Panc1 (cell line): ENCODE measurements around the gene LTF.
"Not testable (repeated sequence)": the region's sequence is repeated elsewhere in the genome, so short reads cannot be mapped to it uniquely, and the experiment has no call there.

Source experiments
- CTCF ChIP-seq: fragments of 450-650 bp; IDR thresholded peaks from 2 replicates; pipeline ENCODE4 v1.5.1; 2017; ENCODE audit warnings: mild to moderate bottlenecking
- POLR2AphosphoS5 ChIP-seq: IDR thresholded peaks from 2 replicates; pipeline ENCODE4 v1.6.1; 2012; ENCODE audit warnings: mild to moderate bottlenecking, low read depth, low read length, moderate library complexity
- REST ChIP-seq, 2 experiments: IDR thresholded peaks; 2 replicates each; pipeline ENCODE4 v1.6.1; 2011 to 2012; ENCODE audit warnings: low read depth in 2 of 2, control low read depth in 1 of 2, low read length in 1 of 2, mild to moderate bottlenecking in 1 of 2, moderate library complexity in 1 of 2; ENCODE audit not compliant: insufficient read depth in 1 of 2
- SIN3A ChIP-seq: IDR thresholded peaks from 2 replicates; pipeline ENCODE4 v1.6.1; 2012; ENCODE audit warnings: low read depth, mild to moderate bottlenecking, low read length, moderate library complexity, borderline replicate concordance; ENCODE audit not compliant: insufficient read depth

GRCh38 chr3:46388847-46389246 is 75.9 kb downstream of the LTF start:
- not testable (repeated sequence) for TF ChIP-seq CTCF; POLR2AphosphoS5; REST (IDR thresholded peaks at IDR 0.05; ENCODE audit: insufficient read depth in 1 of 2, low read depth in 2 of 2, low read length in 1 of 2); SIN3A
